GM18907 (cell line): ENCODE measurements around the gene SIPA1L3.
"Not testable (repeated sequence)": the region's sequence is repeated elsewhere in the genome, so short reads cannot be mapped to it uniquely, and the experiment has no call there.

Source experiments
- ATAC-seq: cut with Tn5 transposase; IDR thresholded peaks from one replicate; pipeline ENCODE4 v1.9.1; 2021; ENCODE audit warnings: mild to moderate bottlenecking, moderate library complexity; ENCODE audit not compliant: unreplicated experiment

SIPA1L3 gene

DNA sequence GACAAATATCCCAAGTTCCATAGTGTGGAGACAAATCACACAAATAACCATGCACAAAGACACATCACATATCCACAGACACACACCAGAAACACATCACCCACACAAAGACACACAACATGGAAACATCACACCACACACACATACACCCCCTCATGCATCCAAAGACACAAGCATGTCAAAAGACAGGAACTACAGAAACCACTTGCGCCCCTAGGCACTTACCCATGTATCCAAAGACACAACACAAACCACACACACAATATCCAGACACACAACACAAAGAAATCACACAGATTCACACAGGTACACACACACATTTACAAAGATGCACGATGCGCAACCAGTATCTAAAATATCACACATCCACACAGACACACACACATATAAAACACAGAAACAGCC, 316.1 kb downstream of the SIPA1L3 start:
- ATAC-seq, result no peak

DNA sequence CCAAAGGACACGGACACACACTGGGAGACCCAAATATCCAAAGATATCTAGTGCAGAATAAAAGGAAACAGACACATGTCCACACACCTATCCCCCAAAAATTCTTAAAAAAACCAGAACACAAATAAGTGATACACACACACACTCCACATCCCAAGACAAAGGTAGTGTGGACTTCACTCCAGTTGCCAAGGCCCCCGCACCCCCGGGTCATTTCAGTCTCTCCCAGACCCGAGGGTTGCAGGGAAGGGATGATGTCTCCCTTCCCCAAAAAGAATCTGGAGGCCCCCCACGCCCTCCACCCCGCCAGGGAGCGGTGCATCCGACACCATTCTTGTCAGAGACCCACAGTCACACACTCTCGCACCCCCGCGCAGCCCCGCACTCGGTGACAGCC, 316.6 kb downstream of the SIPA1L3 start:
- ATAC-seq, result no peak

DNA sequence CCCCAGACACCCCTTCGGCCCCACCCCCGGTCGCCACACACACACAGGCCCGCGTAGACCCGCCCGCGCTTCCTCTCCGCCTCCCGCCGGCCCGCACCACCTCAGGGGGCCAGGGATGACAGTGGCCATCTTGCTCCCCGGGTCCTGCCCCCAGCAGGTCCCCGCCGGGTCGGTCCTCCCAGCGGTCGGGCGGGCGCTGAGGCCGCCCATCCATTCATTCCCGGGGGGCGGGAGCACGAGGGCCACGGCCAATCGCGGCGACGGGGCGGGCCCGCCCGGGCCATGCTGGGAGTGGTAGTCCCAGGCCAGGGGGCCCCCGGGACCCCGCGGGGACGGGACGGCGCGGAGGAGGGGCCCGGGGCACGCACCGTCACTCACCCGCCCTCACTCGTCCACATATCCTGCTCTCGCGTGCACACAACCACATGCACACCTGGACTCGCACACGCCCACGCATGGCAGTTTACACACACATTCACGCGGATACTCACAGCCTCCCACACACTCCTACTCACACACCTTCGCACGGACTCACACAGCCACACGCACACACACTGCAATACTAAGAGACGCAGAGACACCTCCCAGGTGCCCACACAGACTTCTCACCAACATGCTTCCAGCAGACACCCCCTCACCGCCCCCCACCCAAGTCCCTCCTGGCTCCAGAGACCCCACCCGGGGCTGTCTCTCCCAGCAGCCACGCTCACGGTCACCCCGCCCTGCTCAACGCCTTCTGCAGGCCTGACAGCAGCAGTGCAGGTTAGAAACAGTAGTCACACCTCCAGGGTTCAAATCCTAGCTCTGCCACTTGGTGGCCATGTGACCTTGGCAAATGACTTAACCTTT, 317.2 kb downstream of the SIPA1L3 start, which contains the start of gene DPF1:
Gene DPF1 (minus strand): TSS at position 209 of the 849 bp plus-strand sequence. CDS start 80 bp downstream, at position 129.
- no peak for ATAC-seq

DNA sequence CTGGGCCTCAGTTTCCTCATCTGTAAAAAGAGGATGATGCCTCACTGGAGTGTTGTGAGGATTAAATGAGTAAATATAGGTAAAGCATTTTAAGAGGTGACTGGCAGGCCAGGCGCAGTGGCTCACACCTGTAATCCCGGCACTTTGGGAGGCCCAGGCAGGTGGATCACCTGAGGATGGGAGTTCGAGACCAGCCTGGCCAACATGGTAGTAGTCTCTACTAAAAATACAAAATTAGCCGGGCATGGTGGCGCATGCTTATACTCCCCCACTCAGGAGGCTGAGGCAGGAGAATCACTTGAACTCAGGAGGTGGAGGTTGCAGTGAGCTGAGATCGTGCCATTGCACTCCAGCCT, 317.8 kb downstream of the SIPA1L3 start:
- not testable (repeated sequence) for ATAC-seq

DNA sequence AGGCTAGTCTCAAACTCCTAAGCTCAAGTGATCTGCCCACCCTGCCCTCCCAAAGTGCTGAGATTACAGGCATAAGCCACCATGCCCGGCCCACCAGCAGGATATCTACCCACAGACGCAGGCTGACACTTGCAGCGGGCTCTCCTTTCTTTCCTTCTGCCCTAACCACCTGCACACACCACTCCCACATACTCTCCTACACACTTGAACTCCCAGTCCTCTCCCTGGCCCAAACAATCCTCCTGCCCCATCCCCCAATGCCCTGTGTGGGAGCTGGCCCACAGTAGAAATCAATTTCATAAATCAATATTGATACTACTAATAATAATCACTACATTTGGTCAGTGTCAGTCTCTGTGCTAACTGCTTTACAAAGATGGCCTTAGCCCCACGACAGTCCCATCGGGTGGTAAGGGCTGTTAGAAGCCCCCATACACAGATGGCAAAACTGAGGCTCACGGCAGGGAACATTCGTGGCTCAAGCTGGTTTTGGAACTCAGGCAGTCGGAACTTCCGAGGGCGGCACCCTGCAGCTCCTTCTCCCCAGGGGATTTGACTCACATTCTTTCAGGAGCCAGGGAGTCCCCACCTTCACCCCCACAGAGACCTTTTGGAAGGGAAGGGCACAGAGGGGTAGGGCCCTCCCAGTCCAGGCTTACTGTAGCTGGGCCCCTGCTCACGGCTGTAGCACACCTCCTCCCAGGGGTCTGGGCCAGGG, 320.4 kb downstream of the SIPA1L3 start:
- ATAC-seq, result no peak

DNA sequence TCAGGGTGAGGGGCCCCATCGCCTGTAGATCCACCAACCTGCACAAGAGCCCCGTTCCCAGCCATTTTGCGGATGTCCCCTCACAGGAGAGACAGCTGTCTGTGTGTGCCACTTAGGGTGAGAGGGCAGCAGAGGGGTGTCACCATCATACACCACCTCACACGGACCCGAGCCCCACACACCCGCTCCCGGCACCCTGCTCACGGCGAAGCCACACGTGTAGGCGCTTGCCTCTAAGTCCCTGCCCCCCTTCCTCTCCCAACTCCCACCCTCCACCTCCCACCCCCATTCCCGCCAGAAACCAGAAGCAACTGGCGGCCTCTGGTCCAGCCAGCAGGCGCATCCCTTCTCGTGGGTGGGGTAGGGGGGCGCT, 321.0 kb downstream of the SIPA1L3 start:
- no peak for ATAC-seq

DNA sequence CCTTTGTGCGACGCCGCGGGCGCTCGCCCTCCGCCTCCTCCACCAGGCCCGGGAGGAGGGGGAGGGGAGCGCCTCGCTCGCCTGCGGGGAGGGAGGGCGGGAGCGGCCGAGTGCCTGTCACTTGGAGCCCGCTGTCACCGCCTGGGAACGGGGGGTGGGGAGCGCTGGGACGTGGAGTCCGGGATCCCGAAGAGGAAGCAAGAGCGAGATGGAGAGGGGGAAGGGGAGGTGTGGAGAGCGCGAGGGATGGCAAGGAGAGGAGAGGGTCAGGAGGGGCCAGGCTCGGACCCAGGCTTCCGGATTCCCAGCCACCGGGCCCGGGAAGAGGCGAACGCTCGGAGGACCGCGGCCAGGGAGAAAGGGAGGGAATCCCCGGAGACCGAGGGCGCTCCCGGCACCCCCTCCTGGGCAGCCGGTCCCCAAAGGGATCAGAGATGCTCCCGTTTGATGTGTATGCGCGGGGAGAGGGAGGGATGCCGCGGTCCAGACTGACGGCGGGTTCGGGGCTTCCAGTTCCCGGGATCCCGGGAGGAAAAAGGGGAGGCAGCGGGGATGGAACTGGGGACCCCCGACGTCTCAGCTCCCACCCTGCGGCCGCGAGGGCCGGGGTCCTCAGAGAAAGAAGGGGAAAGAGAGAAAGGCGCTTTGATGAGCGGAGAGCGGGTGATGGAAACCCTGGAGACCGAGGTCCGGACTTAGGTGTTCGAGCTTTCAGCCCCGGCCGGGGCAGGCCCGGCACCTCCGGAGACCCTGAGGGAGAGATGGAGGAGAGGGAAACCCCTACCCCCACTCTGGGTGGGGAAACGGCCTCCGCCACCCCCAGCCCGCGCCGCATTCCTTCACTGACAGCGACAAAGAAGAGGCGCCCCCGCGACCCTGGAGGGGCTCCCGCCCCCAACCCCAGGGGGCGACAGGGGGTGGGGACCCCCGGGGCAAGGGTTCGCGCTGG, 321.8 kb downstream of the SIPA1L3 start:
- ATAC-seq, result no peak

DNA sequence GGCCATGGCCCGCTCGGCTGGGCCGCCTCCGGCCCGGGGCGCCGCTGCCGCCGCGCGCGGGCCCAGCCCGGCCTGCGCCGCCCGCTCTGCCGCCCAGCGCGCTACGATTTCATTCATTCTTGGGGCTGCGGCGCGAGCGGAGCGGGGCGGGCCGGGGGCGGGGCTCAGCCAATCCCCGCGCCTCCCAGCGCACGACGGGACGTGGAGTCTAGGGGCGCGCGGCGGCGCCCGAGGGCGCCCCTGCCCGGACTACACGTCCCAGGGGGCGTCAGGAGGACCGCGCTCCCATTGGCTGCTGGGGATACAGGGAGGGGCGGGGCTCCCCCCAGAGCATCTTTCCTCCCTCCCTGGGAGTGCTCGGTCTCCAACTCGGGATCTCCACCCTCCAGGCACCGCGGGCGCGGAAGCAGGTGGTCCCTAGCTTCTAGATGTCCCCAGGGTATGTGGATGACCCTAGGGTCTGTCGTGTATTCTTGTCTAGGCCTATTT, 322.6 kb downstream of the SIPA1L3 start:
- ATAC-seq, result no peak

DNA sequence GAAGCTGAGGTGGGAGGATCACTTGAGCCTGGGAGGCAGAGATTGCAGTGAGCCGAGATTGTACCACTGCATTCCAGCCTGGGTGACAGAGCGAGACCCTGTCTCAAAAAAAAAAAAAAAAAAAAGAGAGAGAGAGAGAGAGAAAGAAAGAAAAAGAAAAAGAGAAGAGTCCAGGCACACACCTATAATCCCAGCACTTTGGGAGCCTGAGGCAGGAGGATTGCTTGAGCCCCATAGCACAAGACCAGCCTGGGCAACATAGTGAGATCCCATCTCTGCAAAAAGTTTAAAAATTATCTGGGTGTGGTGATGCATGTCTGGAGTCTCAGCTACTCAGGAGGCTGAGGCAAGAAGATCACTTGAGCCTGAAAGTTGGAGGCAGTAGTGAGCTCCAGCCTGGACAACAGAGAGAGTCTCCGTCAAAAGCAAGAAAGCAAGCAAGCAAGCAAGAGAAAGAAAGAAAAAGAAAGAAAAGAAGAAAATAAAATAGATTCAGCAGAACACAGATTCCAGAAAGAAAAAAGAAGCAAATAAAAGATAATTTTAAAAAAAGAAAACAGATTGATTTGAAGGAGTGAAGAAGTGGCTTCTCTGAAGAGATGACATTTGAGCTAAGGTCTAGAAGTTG, 323.6 kb downstream of the SIPA1L3 start:
- not testable (repeated sequence) for ATAC-seq

DNA sequence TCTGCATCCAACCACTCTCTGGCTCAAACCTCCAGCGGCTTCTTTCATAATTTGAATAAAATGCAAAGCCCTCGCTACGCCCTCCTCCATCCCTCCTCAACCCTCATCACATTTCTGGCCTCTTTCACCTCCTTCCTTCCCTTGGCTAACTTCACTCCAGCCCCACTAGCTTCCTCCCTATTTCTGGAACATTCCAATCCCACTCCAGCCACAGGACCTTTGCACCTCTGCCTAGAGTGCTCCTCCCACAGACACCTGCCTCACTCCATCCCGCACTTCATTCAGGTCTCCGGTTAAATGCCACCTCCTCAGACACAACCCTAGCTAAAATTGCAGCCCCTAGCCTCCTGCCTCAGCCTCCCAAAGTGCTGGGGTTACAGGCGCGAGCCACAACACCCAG, 324.9 kb downstream of the SIPA1L3 start:
- no peak for ATAC-seq

DNA sequence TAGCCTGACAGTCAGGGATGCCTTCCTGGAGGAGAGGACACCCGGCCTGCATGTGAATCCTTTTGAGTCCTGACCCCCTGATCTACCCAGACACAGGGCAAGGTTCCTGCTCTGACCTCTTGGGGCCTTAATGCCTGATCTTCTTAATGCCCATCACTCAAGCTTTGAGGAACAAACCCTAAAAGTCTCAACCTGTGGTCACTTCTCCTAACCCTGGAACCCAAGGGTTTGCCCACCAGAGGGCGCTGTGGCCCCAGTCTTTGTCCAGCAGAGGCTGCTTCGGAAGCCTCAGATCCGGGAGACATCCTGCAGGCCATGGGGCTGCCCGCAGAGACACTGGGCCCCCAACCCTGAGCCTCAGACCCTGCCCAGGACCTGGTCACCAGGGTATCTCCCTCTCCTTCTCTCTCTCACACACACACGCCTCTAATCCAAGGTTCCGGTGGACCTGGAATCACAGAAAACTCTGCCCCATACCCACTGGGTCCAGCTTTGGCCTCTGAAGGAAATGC, 326.8 kb downstream of the SIPA1L3 start:
- no peak for ATAC-seq

DNA sequence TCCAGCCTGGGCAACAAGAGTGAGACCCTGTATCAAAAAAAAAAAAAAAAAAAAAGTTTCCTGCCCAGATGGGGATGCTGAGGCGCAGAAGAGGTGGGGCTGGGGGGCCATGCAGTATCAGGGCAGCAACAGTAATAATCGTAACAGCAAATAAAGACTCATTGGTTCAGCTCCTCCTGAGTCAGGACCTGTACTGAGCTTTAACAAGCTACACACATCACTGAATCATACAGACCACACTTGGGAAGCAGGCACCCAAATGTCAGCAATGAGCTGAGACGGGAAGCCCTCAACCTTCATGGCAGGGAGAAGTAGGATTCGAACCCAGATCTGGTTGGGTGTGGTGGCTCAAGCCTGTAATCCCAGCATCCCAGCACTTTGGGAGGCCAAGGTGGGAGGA, 327.6 kb downstream of the SIPA1L3 start:
- ATAC-seq, result no peak

DNA sequence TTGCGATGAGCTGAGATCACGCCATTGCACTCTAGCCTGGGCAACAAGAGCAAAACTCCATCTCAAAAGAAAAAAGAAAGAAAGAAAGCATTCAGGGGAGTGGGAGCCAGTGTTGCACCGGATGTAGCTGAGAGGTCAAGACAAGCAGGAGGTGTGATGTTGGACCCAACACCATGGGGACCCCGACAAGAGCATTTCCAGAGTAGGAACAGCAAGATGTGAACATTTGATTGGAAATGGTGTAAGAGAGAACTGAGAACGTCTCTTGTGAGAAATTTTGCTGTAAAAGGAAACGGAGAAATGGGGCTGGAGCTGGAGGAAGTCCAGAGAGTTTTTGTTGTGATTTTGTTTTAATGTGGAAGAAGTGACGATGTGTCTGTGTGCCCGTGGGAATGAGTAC, 332.8 kb downstream of the SIPA1L3 start:
- ATAC-seq, result no peak

DNA sequence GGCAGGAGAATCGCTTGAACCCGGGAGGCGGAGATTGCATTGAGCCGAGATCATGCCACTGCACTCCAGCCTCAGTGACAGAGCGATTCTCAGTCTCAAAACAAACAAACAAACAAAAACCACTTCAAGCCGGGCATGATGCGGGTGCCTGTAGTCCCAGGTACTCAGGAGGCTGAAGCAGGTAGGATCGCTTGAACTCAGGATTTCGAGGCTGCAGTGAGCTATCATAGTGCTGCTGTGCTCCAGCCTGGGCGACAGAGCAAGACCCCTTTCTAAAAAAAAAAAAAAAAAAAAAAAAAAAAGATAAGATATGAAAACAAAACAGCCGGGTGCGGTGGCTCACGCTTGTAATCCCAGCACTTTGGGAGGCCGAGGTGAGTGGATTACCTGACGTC, 336.3 kb downstream of the SIPA1L3 start:
- no peak for ATAC-seq

DNA sequence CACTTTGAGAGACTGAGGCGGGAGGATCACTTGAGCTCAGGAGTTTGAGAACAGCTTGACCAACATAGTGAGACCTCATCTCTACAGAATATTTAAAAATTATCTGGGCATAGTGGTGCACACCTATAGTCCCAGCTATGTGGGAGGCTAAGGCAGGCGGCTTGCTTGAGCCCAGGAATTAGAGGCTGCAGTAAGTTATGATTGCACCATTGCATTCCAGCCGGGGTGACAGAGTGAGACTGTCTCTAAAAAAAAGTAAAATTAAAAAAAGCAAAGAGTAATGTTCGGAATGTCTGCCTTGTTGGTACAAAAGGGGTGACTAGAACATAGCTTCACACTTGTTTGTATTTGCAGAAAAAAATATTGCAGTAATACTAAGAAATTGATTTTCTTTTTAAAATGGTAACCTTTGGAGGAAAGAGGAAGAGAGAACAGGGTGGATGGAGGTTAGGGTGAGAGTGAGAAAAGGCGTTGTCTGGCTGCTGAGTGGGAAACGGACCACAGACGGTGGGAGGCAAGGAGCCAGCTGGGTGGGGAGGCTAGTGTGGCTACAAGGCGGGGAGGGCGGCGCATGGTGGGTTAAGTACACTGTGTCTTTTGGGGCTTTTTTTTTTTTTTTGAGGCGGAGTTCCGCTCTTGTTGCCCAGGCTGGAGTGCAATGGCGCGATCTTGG, 339.0 kb downstream of the SIPA1L3 start:
- no peak for ATAC-seq

DNA sequence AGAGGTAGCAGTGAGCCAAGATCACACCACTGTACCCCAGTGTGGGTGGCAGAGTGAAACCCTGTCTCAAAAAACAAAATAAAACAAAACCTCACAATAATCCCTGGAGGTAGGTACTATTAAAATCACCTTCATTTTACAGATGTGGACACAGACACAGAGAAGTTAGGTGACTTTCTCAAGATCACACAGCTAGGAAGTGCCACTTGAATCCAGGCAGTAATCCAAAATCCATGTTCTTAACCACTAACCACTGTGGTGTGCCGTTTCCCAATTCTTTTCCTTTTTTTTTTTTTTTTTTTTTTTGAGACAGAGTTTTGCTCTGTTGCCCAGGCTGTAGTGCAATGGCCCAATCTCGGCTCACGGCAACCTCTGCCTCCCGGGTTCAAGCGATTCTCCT, 340.1 kb downstream of the SIPA1L3 start:
- ATAC-seq, result no peak

DNA sequence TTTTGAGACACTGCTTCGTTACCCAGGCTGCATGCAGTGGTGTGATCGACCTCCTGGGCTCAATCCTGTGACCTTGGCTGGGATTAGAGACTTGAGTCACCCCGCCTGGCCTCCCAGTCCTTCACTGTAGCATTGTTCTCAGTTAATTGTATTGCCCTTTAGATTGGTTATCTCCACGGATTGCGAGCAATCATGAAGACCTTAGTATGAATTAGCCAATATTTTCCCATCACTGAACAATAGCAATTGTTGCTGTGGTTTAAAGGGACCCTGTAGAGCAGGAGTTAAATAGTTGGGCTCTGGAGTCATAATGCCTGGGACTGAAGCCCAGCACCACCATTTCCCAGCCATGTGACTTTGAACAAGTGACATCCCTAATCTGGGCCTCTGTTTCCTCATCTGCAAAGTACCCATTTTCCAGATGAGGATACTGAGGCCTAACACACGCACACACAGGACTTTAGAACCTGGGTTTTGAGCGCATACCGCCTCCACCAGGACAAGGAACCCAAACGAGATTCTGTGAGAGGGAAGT, 340.8 kb downstream of the SIPA1L3 start:
- ATAC-seq, result no peak

DNA sequence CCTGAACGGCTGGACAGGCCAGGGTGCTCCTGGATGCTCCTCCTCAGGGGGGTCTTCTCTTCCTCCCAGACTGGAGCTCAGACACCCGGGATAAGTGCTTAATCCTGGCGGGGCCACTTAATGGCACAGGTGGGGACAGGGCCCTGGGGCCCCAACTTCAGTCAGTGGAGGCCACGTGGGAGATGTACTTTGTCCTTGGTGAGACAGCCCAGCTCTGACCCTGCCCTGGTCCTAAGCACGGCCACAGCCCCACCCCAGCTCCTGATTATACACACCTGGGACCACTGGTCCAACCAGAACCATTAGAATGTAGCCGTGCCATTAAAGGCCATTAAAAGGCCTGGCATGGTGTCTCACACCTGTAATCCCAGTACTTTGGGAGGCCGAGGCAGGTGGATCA, 341.4 kb downstream of the SIPA1L3 start:
- ATAC-seq, result no peak

DNA sequence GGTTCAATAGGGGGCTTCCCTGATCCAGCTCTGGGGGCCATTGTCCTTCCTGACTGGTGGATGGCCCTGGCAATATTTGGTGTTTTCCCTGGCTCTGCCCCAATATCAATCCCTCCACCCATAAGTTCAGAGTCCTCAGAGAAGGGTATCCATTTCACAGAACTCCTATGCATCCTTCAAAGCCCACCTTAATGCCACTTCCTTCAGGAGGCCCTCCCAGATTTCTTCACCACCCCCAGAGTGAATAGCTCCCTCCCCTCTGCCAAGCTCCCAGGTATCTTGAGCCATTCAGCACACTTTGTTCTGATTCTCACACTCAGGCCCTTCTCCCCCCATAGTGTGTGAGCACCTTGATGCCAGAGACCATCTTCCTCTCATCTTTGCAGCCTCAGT, 343.4 kb downstream of the SIPA1L3 start:
- ATAC-seq, result no peak
